WTC11 (cell line): ENCODE measurements around the gene RNASE7. TPM values are rescaled to one million over a fixed set of nuclear protein-coding genes. Genes with fewer than 3 reads are reported as not detected.

Experiments used
- ATAC-seq: fragments of 200-7000 bp; cut with Tn5 transposase; 2 replicates; pipeline ENCODE4 v1.10.0; 2021; ENCODE audit warnings: mild to moderate bottlenecking, moderate library complexity
- CTCF ChIA-PET: fragments of 300-600 bp; sonication (Branson Sonifier 250); formaldehyde crosslinking; loops from one replicate; lab custom pipeline; 2021; ENCODE audit warnings: antibody characterized with exemption; lab: Charles Lee
- POLR2A ChIA-PET: fragments of 350-600 bp; sonication (Branson Sonifier 250); formaldehyde crosslinking; loops from one replicate; lab custom pipeline; 2021; ENCODE audit warnings: antibody characterized with exemption; lab: Charles Lee
- DNase-seq: peaks from one replicate; pipeline ENCODE4 v3.0.0; 2021; ENCODE audit warnings: low spot score
- H3K27ac Mint-ChIP-seq: 2 replicates; pipeline ENCODE4 v1.8.0; 2021; ENCODE audit warnings: mixed read lengths
- H3K27me3 Mint-ChIP-seq: 2 replicates; pipeline ENCODE4 v1.8.0; 2021; ENCODE audit warnings: low read depth, mild to moderate bottlenecking, moderate library complexity, mixed read lengths
- H3K36me3 Mint-ChIP-seq: 2 replicates; pipeline ENCODE4 v1.8.0; 2021; ENCODE audit warnings: mixed read lengths
- H3K4me1 Mint-ChIP-seq: 2 replicates; pipeline ENCODE4 v1.8.0; 2022; ENCODE audit warnings: mixed read lengths
- H3K4me3 Mint-ChIP-seq: 2 replicates; pipeline ENCODE4 v1.8.0; 2021; ENCODE audit warnings: mild to moderate bottlenecking, moderate library complexity, mixed read lengths
- H3K9me3 Mint-ChIP-seq: 2 replicates; pipeline ENCODE4 v1.8.0; 2021; ENCODE audit warnings: mixed read lengths
- ATF1 ChIP-seq: sonication (generic); formaldehyde crosslinking; IDR thresholded peaks from 2 replicates; pipeline ENCODE4 v1.8.1; 2023; ENCODE audit warnings: mild to moderate bottlenecking, moderate library complexity, missing genetic modification reagents
- ELF4 ChIP-seq: sonication (generic); formaldehyde crosslinking; IDR thresholded peaks from 2 replicates; pipeline ENCODE4 v1.8.1; 2022; ENCODE audit warnings: low read depth, mild to moderate bottlenecking, moderate library complexity, missing genetic modification reagents
- GABPB1 ChIP-seq: sonication (generic); formaldehyde crosslinking; IDR thresholded peaks from 2 replicates; pipeline ENCODE4 v1.8.1; 2023; ENCODE audit warnings: mild to moderate bottlenecking, missing genetic modification reagents
- GRHL2 ChIP-seq: fragments of 250-450 bp; sonication (Bioruptor Pico); IDR thresholded peaks from 2 replicates; pipeline ENCODE4 v1.8.0; 2022; ENCODE audit warnings: mild to moderate bottlenecking, moderate library complexity; ENCODE audit not compliant: insufficient replicate concordance, severe bottlenecking
- GTF2I ChIP-seq: fragments of 250-450 bp; sonication (Bioruptor Pico); conservative IDR thresholded peaks from 2 replicates; pipeline ENCODE4 v1.4.0; 2021; ENCODE audit warnings: mild to moderate bottlenecking
- HMGA2 ChIP-seq: fragments of 250-450 bp; sonication (Bioruptor Pico); IDR thresholded peaks from 2 replicates; pipeline ENCODE4 v1.4.0; 2021; ENCODE audit warnings: mild to moderate bottlenecking, moderate library complexity
- IRF2 ChIP-seq: sonication (generic); formaldehyde crosslinking; IDR thresholded peaks from 2 replicates; pipeline ENCODE4 v1.8.0; 2022; ENCODE audit warnings: low read depth, missing genetic modification reagents, borderline replicate concordance
- JUN ChIP-seq: sonication (generic); formaldehyde crosslinking; IDR thresholded peaks from 2 replicates; pipeline ENCODE4 v1.8.0; 2023; ENCODE audit warnings: mild to moderate bottlenecking, missing genetic modification reagents
- MXD4 ChIP-seq: fragments of 250-450 bp; sonication (Bioruptor Pico); IDR thresholded peaks from 2 replicates; pipeline ENCODE4 v1.8.0; 2021; ENCODE audit warnings: mild to moderate bottlenecking, moderate library complexity, borderline replicate concordance
- NFATC4 ChIP-seq: fragments of 250-450 bp; sonication (Bioruptor Pico); IDR thresholded peaks from 2 replicates; pipeline ENCODE4 v1.9.0; 2021; ENCODE audit warnings: mild to moderate bottlenecking
- NR3C1 ChIP-seq: sonication (generic); formaldehyde crosslinking; conservative IDR thresholded peaks from 2 replicates; pipeline ENCODE4 v1.8.1; 2023; ENCODE audit warnings: low read depth, mild to moderate bottlenecking, missing genetic modification reagents
- RELA ChIP-seq: sonication (generic); formaldehyde crosslinking; IDR thresholded peaks from 2 replicates; pipeline ENCODE4 v1.8.1; 2022; ENCODE audit warnings: missing genetic modification reagents, mild to moderate bottlenecking, borderline replicate concordance
- RORB ChIP-seq: fragments of 250-450 bp; sonication (Bioruptor Pico); IDR thresholded peaks from 2 replicates; pipeline ENCODE4 v1.9.0; 2021; ENCODE audit warnings: mild to moderate bottlenecking
- SMAD3 ChIP-seq: sonication (generic); formaldehyde crosslinking; IDR thresholded peaks from 2 replicates; pipeline ENCODE4 v1.8.0; 2022; ENCODE audit warnings: missing genetic modification reagents, mild to moderate bottlenecking, borderline replicate concordance
- SMAD4 ChIP-seq: sonication (generic); formaldehyde crosslinking; IDR thresholded peaks from 2 replicates; pipeline ENCODE4 v1.8.0; 2022; ENCODE audit warnings: mild to moderate bottlenecking, missing genetic modification reagents
- TCF7 ChIP-seq: sonication (generic); formaldehyde crosslinking; IDR thresholded peaks from 2 replicates; pipeline ENCODE4 v1.8.0; 2022; ENCODE audit warnings: mild to moderate bottlenecking, low read depth, missing genetic modification reagents, moderate library complexity
- TP53 ChIP-seq: sonication (generic); formaldehyde crosslinking; IDR thresholded peaks from 2 replicates; pipeline ENCODE4 v1.8.1; 2023; ENCODE audit warnings: mild to moderate bottlenecking, missing genetic modification reagents
- ZNF121 ChIP-seq: sonication (generic); formaldehyde crosslinking; IDR thresholded peaks from 2 replicates; pipeline ENCODE4 v1.8.0; 2023; ENCODE audit warnings: missing genetic modification reagents
- ZNF138 ChIP-seq: sonication (generic); formaldehyde crosslinking; conservative IDR thresholded peaks from 2 replicates; pipeline ENCODE4 v1.8.1; 2022; ENCODE audit warnings: mild to moderate bottlenecking, moderate library complexity, missing genetic modification reagents
- ZNF317 ChIP-seq: sonication (generic); formaldehyde crosslinking; IDR thresholded peaks from 2 replicates; pipeline ENCODE4 v1.8.1; 2023; ENCODE audit warnings: low read depth, mild to moderate bottlenecking, moderate library complexity, missing genetic modification reagents, borderline replicate concordance
- ZNF416 ChIP-seq: fragments of 250-450 bp; sonication (Bioruptor Pico); IDR thresholded peaks from 2 replicates; pipeline ENCODE4 v1.9.0; 2021; ENCODE audit warnings: mild to moderate bottlenecking, inconsistent platforms
- total RNA-seq: library from RNA; stranded (reverse); gene quantifications from 3 replicates; pipeline ENCODE4 v1.2.3, GENCODE V29; 2021
- TF ChIP-seq, protein P1 (sequence below): sonication (generic); formaldehyde crosslinking; IDR thresholded peaks from 2 replicates; pipeline ENCODE4 v1.8.1; 2023; ENCODE audit warnings: mild to moderate bottlenecking, missing genetic modification reagents, moderate library complexity
- TF ChIP-seq, protein P2 (sequence below): sonication (generic); formaldehyde crosslinking; IDR thresholded peaks from 2 replicates; pipeline ENCODE4 v1.8.0; 2023; ENCODE audit warnings: mild to moderate bottlenecking, missing genetic modification reagents
- TF ChIP-seq, protein P3 (sequence below): fragments of 250-450 bp; sonication (Bioruptor Pico); IDR thresholded peaks from 2 replicates; pipeline ENCODE4 v1.9.0; 2021; ENCODE audit warnings: moderate library complexity, mild to moderate bottlenecking, inconsistent platforms, borderline replicate concordance
- TF ChIP-seq, protein P4 (sequence below): sonication (generic); formaldehyde crosslinking; IDR thresholded peaks from 2 replicates; pipeline ENCODE4 v1.8.1; 2022; ENCODE audit warnings: low read depth, mild to moderate bottlenecking, moderate library complexity, missing genetic modification reagents, borderline replicate concordance
- TF ChIP-seq, protein P5 (sequence below): sonication (generic); formaldehyde crosslinking; IDR thresholded peaks from 2 replicates; pipeline ENCODE4 v1.8.1; 2022; ENCODE audit warnings: low read depth, missing genetic modification reagents, borderline replicate concordance

Gene RNASE7
- total RNA-seq, 1 experiment from 2014 or later = not detected

DNA sequence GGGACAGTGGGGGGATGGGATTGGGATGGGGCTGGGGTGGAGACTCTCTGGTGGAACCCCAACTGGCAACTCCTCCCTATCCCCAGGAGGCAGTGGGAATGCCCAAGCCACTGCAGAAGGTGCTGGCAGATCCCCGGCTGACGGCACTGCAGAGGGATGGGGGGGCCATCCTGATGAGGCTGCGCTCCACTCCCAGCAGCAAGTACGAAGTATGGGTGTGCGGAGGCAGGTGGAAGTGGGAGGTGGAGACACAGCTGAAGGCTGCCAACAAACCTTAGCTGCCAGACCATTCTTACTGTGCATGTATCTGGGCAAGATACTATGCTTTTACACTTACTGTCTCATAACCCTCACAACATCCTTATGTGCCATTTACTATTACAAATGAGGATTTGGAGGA, 36.1 kb downstream of the RNASE7 start:
- no peak for ATAC-seq
- Mint-ChIP-seq H3K4me3 (no peak overlapping the region), H3K4me1 (peaks cover 2% of the 10 kb centered on the region), H3K27ac (no peak overlapping the region), H3K36me3 (peaks cover 76% of the 10 kb centered on the region), H3K9me3 (no peaks in the 10 kb centered on the region), H3K27me3 (no peaks in the 10 kb centered on the region)
- ChIA-PET POLR2A (no interaction called here), CTCF (interaction anchor here (2.5 kb wide), 1 partner anchor 12 kb away, joined by 9 read pairs; no protein-coding TSS in a partner anchor)
- DNase-seq = no peak
- TF ChIP-seq ATF1 (CRISPR knock-in tag) = no peak

DNA sequence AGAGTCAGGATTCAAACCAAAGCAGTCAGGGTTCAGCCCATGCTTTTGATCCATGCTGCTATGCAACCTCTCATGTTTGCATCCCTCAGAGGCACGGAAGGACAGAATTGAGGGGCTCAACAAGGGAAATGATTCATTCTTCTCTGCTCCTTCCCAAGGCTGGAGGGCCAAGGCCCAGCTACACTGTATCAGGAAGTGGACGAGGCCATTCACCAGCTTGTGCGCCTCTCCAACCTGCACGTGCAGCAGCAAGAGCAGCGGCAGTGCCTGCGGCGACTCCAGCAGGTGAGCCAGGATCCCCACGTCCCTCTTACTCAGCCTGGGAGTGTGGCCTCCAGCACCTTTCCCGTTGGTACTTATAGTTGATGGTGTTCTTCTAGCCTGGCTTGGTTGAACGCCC, 36.6 kb downstream of the RNASE7 start:
- H3K36me3 Mint-ChIP-seq = peaks cover 72% of the 10 kb centered on the region
- H3K27ac Mint-ChIP-seq = no peak overlapping the region
- ATAC-seq (no peak), DNase-seq (no peak)
- no peak overlapping the region for H3K4me3 Mint-ChIP-seq
- H3K9me3 Mint-ChIP-seq = no peaks in the 10 kb centered on the region
- no peaks in the 10 kb centered on the region for H3K4me1 Mint-ChIP-seq
- CTCF ChIA-PET = interaction anchor here (1.4 to 2.5 kb wide), 2 partner anchors 10 to 12 kb away, joined by 3 to 9 read pairs; no protein-coding TSS in a partner anchor
- no peaks in the 10 kb centered on the region for H3K27me3 Mint-ChIP-seq
- no peak for TF ChIP-seq TP53 (CRISPR knock-in tag)
- no peak for TF ChIP-seq RELA
- no peak for TF ChIP-seq ELF4 (CRISPR knock-in tag)
- TF ChIP-seq IRF2 (CRISPR knock-in tag) = no peak
- no peak for TF ChIP-seq ZNF416 (CRISPR knock-in tag)
- TF ChIP-seq, protein P1, sequence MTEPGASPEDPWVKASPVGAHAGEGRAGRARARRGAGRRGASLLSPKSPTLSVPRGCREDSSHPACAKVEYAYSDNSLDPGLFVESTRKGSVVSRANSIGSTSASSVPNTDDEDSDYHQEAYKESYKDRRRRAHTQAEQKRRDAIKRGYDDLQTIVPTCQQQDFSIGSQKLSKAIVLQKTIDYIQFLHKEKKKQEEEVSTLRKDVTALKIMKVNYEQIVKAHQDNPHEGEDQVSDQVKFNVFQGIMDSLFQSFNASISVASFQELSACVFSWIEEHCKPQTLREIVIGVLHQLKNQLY (CRISPR knock-in tag) = no peak
- TF ChIP-seq GABPB1 (CRISPR knock-in tag) = no peak
- no peak for TF ChIP-seq ZNF138 (CRISPR knock-in tag)
- TF ChIP-seq, protein P2, sequence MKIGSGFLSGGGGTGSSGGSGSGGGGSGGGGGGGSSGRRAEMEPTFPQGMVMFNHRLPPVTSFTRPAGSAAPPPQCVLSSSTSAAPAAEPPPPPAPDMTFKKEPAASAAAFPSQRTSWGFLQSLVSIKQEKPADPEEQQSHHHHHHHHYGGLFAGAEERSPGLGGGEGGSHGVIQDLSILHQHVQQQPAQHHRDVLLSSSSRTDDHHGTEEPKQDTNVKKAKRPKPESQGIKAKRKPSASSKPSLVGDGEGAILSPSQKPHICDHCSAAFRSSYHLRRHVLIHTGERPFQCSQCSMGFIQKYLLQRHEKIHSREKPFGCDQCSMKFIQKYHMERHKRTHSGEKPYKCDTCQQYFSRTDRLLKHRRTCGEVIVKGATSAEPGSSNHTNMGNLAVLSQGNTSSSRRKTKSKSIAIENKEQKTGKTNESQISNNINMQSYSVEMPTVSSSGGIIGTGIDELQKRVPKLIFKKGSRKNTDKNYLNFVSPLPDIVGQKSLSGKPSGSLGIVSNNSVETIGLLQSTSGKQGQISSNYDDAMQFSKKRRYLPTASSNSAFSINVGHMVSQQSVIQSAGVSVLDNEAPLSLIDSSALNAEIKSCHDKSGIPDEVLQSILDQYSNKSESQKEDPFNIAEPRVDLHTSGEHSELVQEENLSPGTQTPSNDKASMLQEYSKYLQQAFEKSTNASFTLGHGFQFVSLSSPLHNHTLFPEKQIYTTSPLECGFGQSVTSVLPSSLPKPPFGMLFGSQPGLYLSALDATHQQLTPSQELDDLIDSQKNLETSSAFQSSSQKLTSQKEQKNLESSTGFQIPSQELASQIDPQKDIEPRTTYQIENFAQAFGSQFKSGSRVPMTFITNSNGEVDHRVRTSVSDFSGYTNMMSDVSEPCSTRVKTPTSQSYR (CRISPR knock-in tag) = no peak
- TF ChIP-seq, protein P3, sequence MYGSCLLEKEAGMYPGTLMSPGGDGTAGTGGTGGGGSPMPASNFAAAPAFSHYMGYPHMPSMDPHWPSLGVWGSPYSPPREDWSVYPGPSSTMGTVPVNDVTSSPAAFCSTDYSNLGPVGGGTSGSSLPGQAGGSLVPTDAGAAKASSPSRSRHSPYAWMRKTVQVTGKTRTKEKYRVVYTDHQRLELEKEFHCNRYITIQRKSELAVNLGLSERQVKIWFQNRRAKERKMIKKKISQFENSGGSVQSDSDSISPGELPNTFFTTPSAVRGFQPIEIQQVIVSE = no peak
- TF ChIP-seq, protein P4, sequence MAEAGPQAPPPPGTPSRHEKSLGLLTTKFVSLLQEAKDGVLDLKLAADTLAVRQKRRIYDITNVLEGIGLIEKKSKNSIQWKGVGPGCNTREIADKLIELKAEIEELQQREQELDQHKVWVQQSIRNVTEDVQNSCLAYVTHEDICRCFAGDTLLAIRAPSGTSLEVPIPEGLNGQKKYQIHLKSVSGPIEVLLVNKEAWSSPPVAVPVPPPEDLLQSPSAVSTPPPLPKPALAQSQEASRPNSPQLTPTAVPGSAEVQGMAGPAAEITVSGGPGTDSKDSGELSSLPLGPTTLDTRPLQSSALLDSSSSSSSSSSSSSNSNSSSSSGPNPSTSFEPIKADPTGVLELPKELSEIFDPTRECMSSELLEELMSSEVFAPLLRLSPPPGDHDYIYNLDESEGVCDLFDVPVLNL (CRISPR knock-in tag) = no peak
- no peak for TF ChIP-seq ZNF121 (CRISPR knock-in tag)
- POLR2A ChIA-PET = no interaction called here

DNA sequence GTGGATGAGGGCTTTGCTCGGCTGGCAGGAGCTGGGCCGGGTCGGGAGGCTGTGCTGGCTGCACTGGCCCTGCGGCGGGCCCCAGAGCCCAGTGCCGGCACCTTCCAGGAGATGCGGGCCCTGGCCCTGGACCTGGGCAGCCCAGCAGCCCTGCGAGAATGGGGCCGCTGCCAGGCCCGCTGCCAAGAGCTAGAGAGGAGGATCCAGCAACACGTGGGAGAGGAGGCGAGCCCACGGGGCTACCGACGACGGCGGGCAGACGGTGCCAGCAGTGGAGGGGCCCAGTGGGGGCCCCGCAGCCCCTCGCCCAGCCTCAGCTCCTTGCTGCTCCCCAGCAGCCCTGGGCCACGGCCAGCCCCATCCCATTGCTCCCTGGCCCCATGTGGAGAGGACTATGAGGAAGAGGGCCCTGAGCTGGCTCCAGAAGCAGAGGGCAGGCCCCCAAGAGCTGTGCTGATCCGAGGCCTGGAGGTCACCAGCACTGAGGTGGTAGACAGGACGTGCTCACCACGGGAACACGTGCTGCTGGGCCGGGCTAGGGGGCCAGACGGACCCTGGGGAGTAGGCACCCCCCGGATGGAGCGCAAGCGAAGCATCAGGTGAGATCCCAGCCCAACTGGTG, 39.5 kb downstream of the RNASE7 start:
- H3K4me1 Mint-ChIP-seq = peaks cover 2% of the 10 kb centered on the region
- no peak overlapping the region for H3K27ac Mint-ChIP-seq
- ChIA-PET POLR2A (interaction anchor here (0.6 to 1.3 kb wide), 2 partner anchors 11 to 15 kb away, joined by 3 to 4 read pairs; no protein-coding TSS in a partner anchor), CTCF (interaction anchor here (1.4 to 1.9 kb wide), 5 partner anchors 9 to 13 kb away, joined by 5 to 10 read pairs (median 7); no protein-coding TSS in a partner anchor)
- DNase-seq = no peak
- no peaks in the 10 kb centered on the region for H3K27me3 Mint-ChIP-seq
- ATAC-seq = no peak; the same call in 1 of the 2 replicates
- H3K4me3 Mint-ChIP-seq = no peak overlapping the region
- H3K9me3 Mint-ChIP-seq = no peaks in the 10 kb centered on the region
- peaks cover 75% of the 10 kb centered on the region for H3K36me3 Mint-ChIP-seq
- TF ChIP-seq HMGA2 (CRISPR knock-in tag) (no peak), RORB (CRISPR knock-in tag) (no peak), ZNF416 (CRISPR knock-in tag) (no peak), MXD4 (no peak), SMAD3 (CRISPR knock-in tag) (no peak), JUN (CRISPR knock-in tag) (no peak), NR3C1 (CRISPR knock-in tag) (no peak), GRHL2 (CRISPR knock-in tag) (no peak), TCF7 (CRISPR knock-in tag) (no peak), SMAD4 (CRISPR knock-in tag) (no peak), ZNF138 (CRISPR knock-in tag) (no peak), ZNF317 (CRISPR knock-in tag) (no peak), GTF2I (no peak), NFATC4 (no peak)
- TF ChIP-seq, protein P5, sequence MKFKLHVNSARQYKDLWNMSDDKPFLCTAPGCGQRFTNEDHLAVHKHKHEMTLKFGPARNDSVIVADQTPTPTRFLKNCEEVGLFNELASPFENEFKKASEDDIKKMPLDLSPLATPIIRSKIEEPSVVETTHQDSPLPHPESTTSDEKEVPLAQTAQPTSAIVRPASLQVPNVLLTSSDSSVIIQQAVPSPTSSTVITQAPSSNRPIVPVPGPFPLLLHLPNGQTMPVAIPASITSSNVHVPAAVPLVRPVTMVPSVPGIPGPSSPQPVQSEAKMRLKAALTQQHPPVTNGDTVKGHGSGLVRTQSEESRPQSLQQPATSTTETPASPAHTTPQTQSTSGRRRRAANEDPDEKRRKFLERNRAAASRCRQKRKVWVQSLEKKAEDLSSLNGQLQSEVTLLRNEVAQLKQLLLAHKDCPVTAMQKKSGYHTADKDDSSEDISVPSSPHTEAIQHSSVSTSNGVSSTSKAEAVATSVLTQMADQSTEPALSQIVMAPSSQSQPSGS = no peak
